Testis (tissue), 2 donors: ENCODE results near the gene KAT2A.

Experiments
- POLR2A ChIP-seq: fragments of 450-650 bp; IDR thresholded peaks from one replicate; pipeline ENCODE4 v1.6.1; 2017; ENCODE audit warnings: antibody characterized with exemption, mild to moderate bottlenecking, moderate library complexity
- TF ChIP-seq, protein P1 (sequence below), 3 experiments: fragments of 450-650 bp in 2 of 3; fragments of 200-600 bp in 1 of 3; sonication (generic) in 1 of 3; IDR thresholded peaks; one replicate each; pipeline ENCODE4 v1.5.1; 2016 to 2019; ENCODE audit warnings: antibody characterized with exemption in 3 of 3, mild to moderate bottlenecking in 2 of 3, moderate library complexity in 1 of 3

DNA sequence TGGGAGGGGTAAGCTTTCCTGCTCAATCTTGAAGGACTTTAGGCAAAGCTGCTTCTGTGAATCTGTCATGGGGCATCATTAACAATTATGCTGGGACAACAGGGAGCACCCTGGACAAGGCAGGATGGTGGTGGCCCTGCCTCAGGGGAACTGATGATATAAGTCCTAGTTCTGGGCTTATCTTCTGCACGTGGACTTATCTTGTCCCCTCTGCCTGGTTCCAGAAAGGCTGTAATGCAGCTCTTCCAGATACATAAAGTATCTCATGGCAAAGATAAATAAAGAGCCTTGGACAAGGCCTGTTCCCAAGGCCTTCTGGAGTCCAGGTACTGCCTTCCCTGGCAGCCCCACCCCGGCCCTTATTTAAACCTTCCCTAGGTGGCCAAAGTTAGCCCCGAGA is 16.9 kb downstream of the KAT2A start:
- TF ChIP-seq, protein P1, sequence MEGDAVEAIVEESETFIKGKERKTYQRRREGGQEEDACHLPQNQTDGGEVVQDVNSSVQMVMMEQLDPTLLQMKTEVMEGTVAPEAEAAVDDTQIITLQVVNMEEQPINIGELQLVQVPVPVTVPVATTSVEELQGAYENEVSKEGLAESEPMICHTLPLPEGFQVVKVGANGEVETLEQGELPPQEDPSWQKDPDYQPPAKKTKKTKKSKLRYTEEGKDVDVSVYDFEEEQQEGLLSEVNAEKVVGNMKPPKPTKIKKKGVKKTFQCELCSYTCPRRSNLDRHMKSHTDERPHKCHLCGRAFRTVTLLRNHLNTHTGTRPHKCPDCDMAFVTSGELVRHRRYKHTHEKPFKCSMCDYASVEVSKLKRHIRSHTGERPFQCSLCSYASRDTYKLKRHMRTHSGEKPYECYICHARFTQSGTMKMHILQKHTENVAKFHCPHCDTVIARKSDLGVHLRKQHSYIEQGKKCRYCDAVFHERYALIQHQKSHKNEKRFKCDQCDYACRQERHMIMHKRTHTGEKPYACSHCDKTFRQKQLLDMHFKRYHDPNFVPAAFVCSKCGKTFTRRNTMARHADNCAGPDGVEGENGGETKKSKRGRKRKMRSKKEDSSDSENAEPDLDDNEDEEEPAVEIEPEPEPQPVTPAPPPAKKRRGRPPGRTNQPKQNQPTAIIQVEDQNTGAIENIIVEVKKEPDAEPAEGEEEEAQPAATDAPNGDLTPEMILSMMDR (IDR thresholded peaks at IDR 0.05) = no peak
- no peak for TF ChIP-seq POLR2A
